Measurements from ENCODE around the gene KRTAP5-8.

- TF ChIP-seq CTCF (IDR thresholded peaks at IDR 0.05; ENCODE audit: borderline replicate concordance, extremely low read depth, low read length, poor library complexity, severe bottlenecking) (no peak), EZH2 (IDR thresholded peaks at IDR 0.05; ENCODE audit: borderline replicate concordance, low read depth, low read length, severe bottlenecking) (no peak)
Measured at GRCh38 chr11:71502871-71503435, 34.9 kb upstream of the KRTAP5-8 start.
